Measurements from ENCODE around the gene GGN. TPM values are rescaled to one million over a fixed set of nuclear protein-coding genes. Genes with fewer than 3 reads are reported as not detected.

The GGN gene
- total and polyA plus RNA-seq, 9 of the 15 experiments (the other 6 are each of a cell fraction or from before 2014, with no cell fraction given), result 0.15 to 0.33 TPM; not detected in 7

GRCh38 chr19:38433268-38433733, 45.5 kb upstream of the GGN start, which contains the start of gene RYR1 (continued):
- TF ChIP-seq ARID4B (CRISPR knock-in tag; IDR thresholded peaks at IDR 0.05) (no peak), RBM25 (IDR thresholded peaks at IDR 0.05; ENCODE audit: low read depth, low read length, severe bottlenecking) (peak; percentile 82), CHD4 (IDR thresholded peaks at IDR 0.05; ENCODE audit: insufficient read depth, insufficient replicate concordance, low read depth, low read length, poor library complexity, severe bottlenecking) (peak; percentile 75), ZNF717 (CRISPR knock-in tag; IDR thresholded peaks at IDR 0.05) (no peak), FOXA1 (IDR thresholded peaks at IDR 0.05; ENCODE audit: borderline replicate concordance) (no peak), NFIC (IDR thresholded peaks at IDR 0.05) (peak; percentile 33; the same call in 1 of the 2 replicates), BACH1 (tag; IDR thresholded peaks at IDR 0.05) (no peak), PHF20 (IDR thresholded peaks at IDR 0.05; ENCODE audit: partially characterized antibody) (peak; percentile 27)
- TF ChIP-seq, protein P1, sequence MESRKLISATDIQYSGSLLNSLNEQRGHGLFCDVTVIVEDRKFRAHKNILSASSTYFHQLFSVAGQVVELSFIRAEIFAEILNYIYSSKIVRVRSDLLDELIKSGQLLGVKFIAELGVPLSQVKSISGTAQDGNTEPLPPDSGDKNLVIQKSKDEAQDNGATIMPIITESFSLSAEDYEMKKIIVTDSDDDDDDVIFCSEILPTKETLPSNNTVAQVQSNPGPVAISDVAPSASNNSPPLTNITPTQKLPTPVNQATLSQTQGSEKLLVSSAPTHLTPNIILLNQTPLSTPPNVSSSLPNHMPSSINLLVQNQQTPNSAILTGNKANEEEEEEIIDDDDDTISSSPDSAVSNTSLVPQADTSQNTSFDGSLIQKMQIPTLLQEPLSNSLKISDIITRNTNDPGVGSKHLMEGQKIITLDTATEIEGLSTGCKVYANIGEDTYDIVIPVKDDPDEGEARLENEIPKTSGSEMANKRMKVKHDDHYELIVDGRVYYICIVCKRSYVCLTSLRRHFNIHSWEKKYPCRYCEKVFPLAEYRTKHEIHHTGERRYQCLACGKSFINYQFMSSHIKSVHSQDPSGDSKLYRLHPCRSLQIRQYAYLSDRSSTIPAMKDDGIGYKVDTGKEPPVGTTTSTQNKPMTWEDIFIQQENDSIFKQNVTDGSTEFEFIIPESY (CRISPR knock-in tag; IDR thresholded peaks at IDR 0.05), result no peak
- TF ChIP-seq, protein P2, sequence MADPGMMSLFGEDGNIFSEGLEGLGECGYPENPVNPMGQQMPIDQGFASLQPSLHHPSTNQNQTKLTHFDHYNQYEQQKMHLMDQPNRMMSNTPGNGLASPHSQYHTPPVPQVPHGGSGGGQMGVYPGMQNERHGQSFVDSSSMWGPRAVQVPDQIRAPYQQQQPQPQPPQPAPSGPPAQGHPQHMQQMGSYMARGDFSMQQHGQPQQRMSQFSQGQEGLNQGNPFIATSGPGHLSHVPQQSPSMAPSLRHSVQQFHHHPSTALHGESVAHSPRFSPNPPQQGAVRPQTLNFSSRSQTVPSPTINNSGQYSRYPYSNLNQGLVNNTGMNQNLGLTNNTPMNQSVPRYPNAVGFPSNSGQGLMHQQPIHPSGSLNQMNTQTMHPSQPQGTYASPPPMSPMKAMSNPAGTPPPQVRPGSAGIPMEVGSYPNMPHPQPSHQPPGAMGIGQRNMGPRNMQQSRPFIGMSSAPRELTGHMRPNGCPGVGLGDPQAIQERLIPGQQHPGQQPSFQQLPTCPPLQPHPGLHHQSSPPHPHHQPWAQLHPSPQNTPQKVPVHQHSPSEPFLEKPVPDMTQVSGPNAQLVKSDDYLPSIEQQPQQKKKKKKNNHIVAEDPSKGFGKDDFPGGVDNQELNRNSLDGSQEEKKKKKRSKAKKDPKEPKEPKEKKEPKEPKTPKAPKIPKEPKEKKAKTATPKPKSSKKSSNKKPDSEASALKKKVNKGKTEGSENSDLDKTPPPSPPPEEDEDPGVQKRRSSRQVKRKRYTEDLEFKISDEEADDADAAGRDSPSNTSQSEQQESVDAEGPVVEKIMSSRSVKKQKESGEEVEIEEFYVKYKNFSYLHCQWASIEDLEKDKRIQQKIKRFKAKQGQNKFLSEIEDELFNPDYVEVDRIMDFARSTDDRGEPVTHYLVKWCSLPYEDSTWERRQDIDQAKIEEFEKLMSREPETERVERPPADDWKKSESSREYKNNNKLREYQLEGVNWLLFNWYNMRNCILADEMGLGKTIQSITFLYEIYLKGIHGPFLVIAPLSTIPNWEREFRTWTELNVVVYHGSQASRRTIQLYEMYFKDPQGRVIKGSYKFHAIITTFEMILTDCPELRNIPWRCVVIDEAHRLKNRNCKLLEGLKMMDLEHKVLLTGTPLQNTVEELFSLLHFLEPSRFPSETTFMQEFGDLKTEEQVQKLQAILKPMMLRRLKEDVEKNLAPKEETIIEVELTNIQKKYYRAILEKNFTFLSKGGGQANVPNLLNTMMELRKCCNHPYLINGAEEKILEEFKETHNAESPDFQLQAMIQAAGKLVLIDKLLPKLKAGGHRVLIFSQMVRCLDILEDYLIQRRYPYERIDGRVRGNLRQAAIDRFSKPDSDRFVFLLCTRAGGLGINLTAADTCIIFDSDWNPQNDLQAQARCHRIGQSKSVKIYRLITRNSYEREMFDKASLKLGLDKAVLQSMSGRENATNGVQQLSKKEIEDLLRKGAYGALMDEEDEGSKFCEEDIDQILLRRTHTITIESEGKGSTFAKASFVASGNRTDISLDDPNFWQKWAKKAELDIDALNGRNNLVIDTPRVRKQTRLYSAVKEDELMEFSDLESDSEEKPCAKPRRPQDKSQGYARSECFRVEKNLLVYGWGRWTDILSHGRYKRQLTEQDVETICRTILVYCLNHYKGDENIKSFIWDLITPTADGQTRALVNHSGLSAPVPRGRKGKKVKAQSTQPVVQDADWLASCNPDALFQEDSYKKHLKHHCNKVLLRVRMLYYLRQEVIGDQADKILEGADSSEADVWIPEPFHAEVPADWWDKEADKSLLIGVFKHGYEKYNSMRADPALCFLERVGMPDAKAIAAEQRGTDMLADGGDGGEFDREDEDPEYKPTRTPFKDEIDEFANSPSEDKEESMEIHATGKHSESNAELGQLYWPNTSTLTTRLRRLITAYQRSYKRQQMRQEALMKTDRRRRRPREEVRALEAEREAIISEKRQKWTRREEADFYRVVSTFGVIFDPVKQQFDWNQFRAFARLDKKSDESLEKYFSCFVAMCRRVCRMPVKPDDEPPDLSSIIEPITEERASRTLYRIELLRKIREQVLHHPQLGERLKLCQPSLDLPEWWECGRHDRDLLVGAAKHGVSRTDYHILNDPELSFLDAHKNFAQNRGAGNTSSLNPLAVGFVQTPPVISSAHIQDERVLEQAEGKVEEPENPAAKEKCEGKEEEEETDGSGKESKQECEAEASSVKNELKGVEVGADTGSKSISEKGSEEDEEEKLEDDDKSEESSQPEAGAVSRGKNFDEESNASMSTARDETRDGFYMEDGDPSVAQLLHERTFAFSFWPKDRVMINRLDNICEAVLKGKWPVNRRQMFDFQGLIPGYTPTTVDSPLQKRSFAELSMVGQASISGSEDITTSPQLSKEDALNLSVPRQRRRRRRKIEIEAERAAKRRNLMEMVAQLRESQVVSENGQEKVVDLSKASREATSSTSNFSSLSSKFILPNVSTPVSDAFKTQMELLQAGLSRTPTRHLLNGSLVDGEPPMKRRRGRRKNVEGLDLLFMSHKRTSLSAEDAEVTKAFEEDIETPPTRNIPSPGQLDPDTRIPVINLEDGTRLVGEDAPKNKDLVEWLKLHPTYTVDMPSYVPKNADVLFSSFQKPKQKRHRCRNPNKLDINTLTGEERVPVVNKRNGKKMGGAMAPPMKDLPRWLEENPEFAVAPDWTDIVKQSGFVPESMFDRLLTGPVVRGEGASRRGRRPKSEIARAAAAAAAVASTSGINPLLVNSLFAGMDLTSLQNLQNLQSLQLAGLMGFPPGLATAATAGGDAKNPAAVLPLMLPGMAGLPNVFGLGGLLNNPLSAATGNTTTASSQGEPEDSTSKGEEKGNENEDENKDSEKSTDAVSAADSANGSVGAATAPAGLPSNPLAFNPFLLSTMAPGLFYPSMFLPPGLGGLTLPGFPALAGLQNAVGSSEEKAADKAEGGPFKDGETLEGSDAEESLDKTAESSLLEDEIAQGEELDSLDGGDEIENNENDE (IDR thresholded peaks at IDR 0.05; ENCODE audit: low read depth, low read length), result no peak

Data from K562 (cell line).